ENCODE results near the gene TRABD2B.

GRCh38 chr1:47816325-47817071 lies 180.7 kb downstream of the TRABD2B start:
- TF ChIP-seq CTCF (IDR thresholded peaks at IDR 0.05) (no peak), POLR2A (IDR thresholded peaks at IDR 0.05) (no peak)

All from breast epithelium (tissue), 3 donors.